Transverse colon (tissue), 4 donors: ENCODE measurements around the gene STK32C. TPM values are rescaled to one million over a fixed set of nuclear protein-coding genes. Genes with fewer than 3 reads are reported as not detected.

Experiments used
- DNase-seq: peaks from one replicate; pipeline ENCODE4 v3.0.0-alpha.2; 2019
- H3K27ac ChIP-seq, 4 donors: fragments of 200-600 bp; sonication (generic); 2 replicates each; pipeline ENCODE4 v1.5.1; 2016 to 2018; ENCODE audit warnings: inconsistent platforms in 4 of 4
- H3K27me3 ChIP-seq: fragments of 200-600 bp; sonication (generic); 2 replicates; pipeline ENCODE4 v1.5.1; 2017; ENCODE audit warnings: inconsistent platforms
- H3K36me3 ChIP-seq, 4 donors: fragments of 200-600 bp; sonication (generic); 2 replicates each; pipeline ENCODE4 v1.5.1; 2017 to 2019; ENCODE audit warnings: inconsistent platforms in 4 of 4
- H3K4me1 ChIP-seq, 4 donors: fragments of 200-600 bp; sonication (generic); 2 replicates each; pipeline ENCODE4 v1.5.1; 2017 to 2020; ENCODE audit warnings: inconsistent platforms in 4 of 4
- H3K4me3 ChIP-seq, 4 donors: fragments of 200-600 bp; sonication (generic); 1 replicate in 1 of 4; 2 replicates in 3 of 4; pipeline versions ENCODE4 v1.5.1 to v1.6.1; 2017 to 2019; ENCODE audit warnings: inconsistent platforms in 4 of 4
- H3K9me3 ChIP-seq, 2 donors: fragments of 200-600 bp; sonication (generic); 2 replicates each; pipeline ENCODE4 v1.5.1; 2017 to 2019; ENCODE audit warnings: inconsistent platforms in 2 of 2
- CTCF ChIP-seq, 5 experiments: fragments of 200-600 bp in 3 of 5; fragments of 450-650 bp in 2 of 5; sonication (generic) in 3 of 5; IDR thresholded peaks; 1 replicate in 2 of 5; 2 replicates in 3 of 5; pipeline ENCODE4 v1.5.1; 2016 to 2017; ENCODE audit warnings: antibody characterized with exemption in 5 of 5, inconsistent platforms in 3 of 5, mild to moderate bottlenecking in 2 of 5, moderate library complexity in 1 of 5
- EP300 ChIP-seq: sonication (generic); formaldehyde crosslinking; IDR thresholded peaks from one replicate; pipeline ENCODE4 v1.6.1; 2017; ENCODE audit warnings: antibody characterized with exemption, low read depth
- POLR2A ChIP-seq: fragments of 450-650 bp; IDR thresholded peaks from one replicate; pipeline ENCODE4 v1.6.1; 2016; ENCODE audit warnings: antibody characterized with exemption, mild to moderate bottlenecking, moderate library complexity
- POLR2AphosphoS5 ChIP-seq, 3 donors: sonication (generic); formaldehyde crosslinking; IDR thresholded peaks; one replicate each; pipeline ENCODE4 v1.6.1; 2016; ENCODE audit warnings: antibody characterized with exemption in 3 of 3
- WGBS, 2 donors: methylation state at CpG; one replicate each; pipeline ENCODE4 v1.1.5; 2018; ENCODE audit warnings: low coverage in 1 of 2; 5-methylcytosine and 5-hydroxymethylcytosine counted together
- in situ Hi-C, 4 donors: fragments of 200-750 bp; cut with MboI; loops; one replicate each; pipeline versions ENCODE4 v1.15.0 to v1.15.1; 2017; ENCODE audit warnings: low sequenced_read_pairs in 3 of 4, low pct_ligation_motif_present in 1 of 4, low pct_unique_long_range_greater_than_20kb in 1 of 4
- intact Hi-C: fragments of 100-400 bp; cut with DNase I; formaldehyde crosslinking; loops from one replicate; pipeline ENCODE4 v1.15.1; 2023; ENCODE audit warnings: low total_unique reads
- total RNA-seq, 4 donors: library from RNA; depleted of rRNA; stranded (reverse); fragments of >200 nt; gene quantifications; one replicate each; pipeline ENCODE4 v1.1.0, GENCODE V29; 2016

The STK32C gene
- total RNA-seq, 4 donors from 2014 or later = 2.2 to 7.8 (median 3.7) TPM; not detected in 1

GRCh38 chr10:132324186-132324585 lies 16.4 kb upstream of the STK32C start:
- H3K4me3 ChIP-seq = no peak overlapping the region
- TF ChIP-seq POLR2A (no peak), CTCF (IDR thresholded peaks at IDR 0.05) (no peak), POLR2AphosphoS5 (IDR thresholded peaks at IDR 0.05) (no peak), EP300 (no peak)
- intact Hi-C loops (no loop called here), in situ Hi-C loops (no loop called here)
- no peaks in the 10 kb centered on the region for H3K27me3 ChIP-seq
- H3K4me1 ChIP-seq = peaks cover 0 to 9% (median 0%) of the 10 kb centered on the region in 4 donors
- no peak overlapping the region for H3K27ac ChIP-seq
- H3K9me3 ChIP-seq = no peaks in the 10 kb centered on the region
- H3K36me3 ChIP-seq = no peaks in the 10 kb centered on the region
- no peak for DNase-seq
- 87 to 94% methylated on average over 1 of the region's 1 CpG for WGBS, 2 donors

GRCh38 chr10:132322586-132323048 lies 14.9 kb upstream of the STK32C start:
- TF ChIP-seq POLR2A = no peak
- Histone ChIP-seq H3K36me3 (no peaks in the 10 kb centered on the region), H3K9me3 (no peaks in the 10 kb centered on the region), H3K4me3 (no peak overlapping the region), H3K27ac (no peak overlapping the region), H3K27me3 (no peaks in the 10 kb centered on the region), H3K4me1 (no peaks in the 10 kb centered on the region)
- DNase-seq = no peak
- in situ Hi-C loops = no loop called here
- intact Hi-C loops = no loop called here
- WGBS, 2 donors = 71 to 80% methylated on average over 1 to 6 of the region's 6 CpGs

GRCh38 chr10:132321726-132322125 lies 14.0 kb upstream of the STK32C start:
- H3K27me3 ChIP-seq = no peaks in the 10 kb centered on the region
- no peaks in the 10 kb centered on the region for H3K4me1 ChIP-seq
- TF ChIP-seq POLR2AphosphoS5 (IDR thresholded peaks at IDR 0.05) (no peak), EP300 (no peak), CTCF (IDR thresholded peaks at IDR 0.05) (no peak), POLR2A (no peak)
- in situ Hi-C loops (no loop called here), intact Hi-C loops (no loop called here)
- WGBS, 2 donors = 80 to 88% methylated on average over 1 to 10 of the region's 10 CpGs
- H3K9me3 ChIP-seq = no peaks in the 10 kb centered on the region
- DNase-seq = no peak
- no peak overlapping the region for H3K27ac ChIP-seq
- no peak overlapping the region for H3K4me3 ChIP-seq
- H3K36me3 ChIP-seq = no peaks in the 10 kb centered on the region

- WGBS, 2 donors = 82 to 90% methylated on average over 5 to 12 of the region's 13 CpGs
- Histone ChIP-seq H3K36me3 (no peaks in the 10 kb centered on the region), H3K27me3 (no peaks in the 10 kb centered on the region), H3K9me3 (no peaks in the 10 kb centered on the region), H3K27ac (no peak overlapping the region), H3K4me3 (no peak overlapping the region), H3K4me1 (no peaks in the 10 kb centered on the region)
- in situ Hi-C loops (no loop called here), intact Hi-C loops (no loop called here)
- TF ChIP-seq POLR2A (no peak), POLR2AphosphoS5 (IDR thresholded peaks at IDR 0.05) (no peak), EP300 (no peak), CTCF (IDR thresholded peaks at IDR 0.05) (no peak)
- no peak for DNase-seq
Measured at GRCh38 chr10:132320654-132321469, 13.1 kb upstream of the STK32C start.
